HUES64 (cell line): ENCODE measurements around the gene EHMT2. TPM values are rescaled to one million over a fixed set of nuclear protein-coding genes. Genes with fewer than 3 reads are reported as not detected.

ENCODE experiments used
- H3K27ac ChIP-seq: 2 replicates; pipeline ENCODE4 v1.7.0; 2013; ENCODE audit warnings: low read depth, low read length, inconsistent platforms
- H3K27me3 ChIP-seq: 2 replicates; pipeline ENCODE4 v1.6.1; 2013; ENCODE audit warnings: mild to moderate bottlenecking, low read length; ENCODE audit not compliant: insufficient read depth
- H3K36me3 ChIP-seq: 2 replicates; pipeline ENCODE4 v1.6.1; 2013; ENCODE audit warnings: mild to moderate bottlenecking, low read length; ENCODE audit not compliant: insufficient read depth
- H3K4me1 ChIP-seq: 2 replicates; pipeline ENCODE4 v1.6.1; 2013; ENCODE audit warnings: mild to moderate bottlenecking, low read length, moderate library complexity; ENCODE audit not compliant: insufficient read depth
- H3K4me3 ChIP-seq: 2 replicates; pipeline ENCODE4 v1.5.1; 2013; ENCODE audit warnings: mild to moderate bottlenecking, low read length, moderate library complexity
- H3K9ac ChIP-seq: 2 replicates; pipeline ENCODE4 v1.6.1; 2013; ENCODE audit warnings: mild to moderate bottlenecking, low read depth, low read length
- H3K9me3 ChIP-seq: 2 replicates; pipeline ENCODE4 v1.6.1; 2013; ENCODE audit warnings: low read depth, low read length; ENCODE audit not compliant: insufficient read depth
- WGBS: fragments of 150-250, 120-280 bp; methylation state at CpG from one replicate; pipeline ENCODE4 v1.1.7; 2013; ENCODE audit warnings: missing lambda C conversion rate; 5-methylcytosine and 5-hydroxymethylcytosine counted together
- polyA plus RNA-seq, 2 experiments: library from polyadenylated mRNA; stranded (reverse); fragments of 50-300 nt; gene quantifications; one replicate each; pipeline ENCODE4 v1.2.3, GENCODE V29; 2013

EHMT2 gene
- polyA plus RNA-seq (2013, experiment 1 of 2), result 112 TPM
- polyA plus RNA-seq (2013, experiment 2 of 2), result 109 TPM

DNA sequence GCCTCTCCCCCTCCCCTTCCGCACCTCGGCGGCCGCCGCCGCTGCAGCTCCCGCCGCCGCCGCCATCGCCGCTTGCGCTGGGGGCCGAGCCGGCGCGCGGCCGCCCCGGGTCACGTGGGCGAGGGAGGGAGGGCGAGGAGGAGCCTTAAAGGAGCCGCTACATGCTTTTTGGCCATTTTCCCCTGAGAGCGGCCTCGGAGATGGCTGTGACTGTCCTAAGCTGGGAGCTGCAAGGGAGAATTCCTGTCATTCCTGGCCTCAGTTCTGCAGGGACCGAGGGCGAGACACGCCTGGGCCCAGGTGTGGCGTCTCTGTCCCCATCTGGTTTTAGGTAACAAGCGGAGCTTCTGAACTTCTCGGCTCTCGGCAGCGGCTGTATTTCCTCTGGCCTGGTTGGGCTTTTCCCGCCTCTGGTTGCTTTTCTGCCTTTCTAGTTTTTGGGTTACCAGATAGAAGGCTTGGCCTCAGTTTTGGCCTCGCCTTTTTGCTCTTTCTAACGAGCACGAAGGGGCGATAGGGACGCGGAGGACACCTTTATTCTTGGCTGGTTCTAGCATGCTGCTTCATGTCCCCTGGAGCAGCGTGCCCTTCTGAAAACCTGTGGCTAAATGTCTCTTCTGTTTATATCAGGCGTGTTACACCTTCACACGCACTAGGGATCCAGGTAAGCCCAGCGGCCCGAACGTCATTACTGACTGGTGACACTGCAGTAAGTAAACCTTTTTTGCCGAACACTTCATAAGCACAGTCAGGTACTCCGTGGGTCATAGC is at the start of gene EHMT2:
Gene EHMT2, minus strand, starts transcription at position 87 of the 771 bp plus-strand sequence. Its CDS starts 21 bp downstream, at position 66.
- under 1% methylated on average over 49 of the region's 49 CpGs for WGBS
- H3K4me3 ChIP-seq, result peak within 1 kb of the TSS; percentile 90
- peak within 1 kb of the TSS; percentile 70; the same call in 1 of the 2 replicates for H3K27ac ChIP-seq
- H3K4me1 ChIP-seq, result peaks cover 9% of the 10 kb centered on the region
- H3K27me3 ChIP-seq, result no peaks in the 10 kb centered on the region
- no peaks in the 10 kb centered on the region for H3K9me3 ChIP-seq
- peak within 1 kb of the TSS; percentile 87 for H3K9ac ChIP-seq
- H3K36me3 ChIP-seq, result peaks cover 48% of the 10 kb centered on the region

DNA sequence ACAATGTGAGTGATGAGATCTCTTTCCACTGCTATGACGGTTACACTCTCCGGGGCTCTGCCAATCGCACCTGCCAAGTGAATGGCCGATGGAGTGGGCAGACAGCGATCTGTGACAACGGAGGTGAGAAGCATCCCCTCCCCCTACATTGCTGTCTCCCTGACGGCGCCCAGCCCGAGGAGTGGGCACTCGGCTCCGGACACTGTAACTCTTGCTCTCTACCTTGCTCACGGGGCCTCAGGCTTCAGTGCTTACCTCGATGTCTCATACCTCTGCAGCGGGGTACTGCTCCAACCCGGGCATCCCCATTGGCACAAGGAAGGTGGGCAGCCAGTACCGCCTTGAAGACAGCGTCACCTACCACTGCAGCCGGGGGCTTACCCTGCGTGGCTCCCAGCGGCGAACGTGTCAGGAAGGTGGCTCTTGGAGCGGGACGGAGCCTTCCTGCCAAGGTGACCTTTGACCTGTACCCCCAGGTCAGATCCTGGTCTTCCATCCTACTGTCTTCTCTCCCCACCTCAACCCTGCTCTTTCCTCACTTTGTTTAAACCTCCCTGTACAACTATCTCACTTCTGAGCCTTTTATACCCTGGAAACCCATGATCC is 49.7 kb upstream of the EHMT2 start:
- Histone ChIP-seq H3K9me3 (no peaks in the 10 kb centered on the region), H3K9ac (no peak overlapping the region), H3K27ac (no peak overlapping the region), H3K27me3 (no peaks in the 10 kb centered on the region), H3K4me3 (no peak overlapping the region), H3K36me3 (peaks cover 14% of the 10 kb centered on the region), H3K4me1 (peaks cover 8% of the 10 kb centered on the region; the same call in 1 of the 2 replicates)
- 88% methylated on average over 24 of the region's 24 CpGs for WGBS

DNA sequence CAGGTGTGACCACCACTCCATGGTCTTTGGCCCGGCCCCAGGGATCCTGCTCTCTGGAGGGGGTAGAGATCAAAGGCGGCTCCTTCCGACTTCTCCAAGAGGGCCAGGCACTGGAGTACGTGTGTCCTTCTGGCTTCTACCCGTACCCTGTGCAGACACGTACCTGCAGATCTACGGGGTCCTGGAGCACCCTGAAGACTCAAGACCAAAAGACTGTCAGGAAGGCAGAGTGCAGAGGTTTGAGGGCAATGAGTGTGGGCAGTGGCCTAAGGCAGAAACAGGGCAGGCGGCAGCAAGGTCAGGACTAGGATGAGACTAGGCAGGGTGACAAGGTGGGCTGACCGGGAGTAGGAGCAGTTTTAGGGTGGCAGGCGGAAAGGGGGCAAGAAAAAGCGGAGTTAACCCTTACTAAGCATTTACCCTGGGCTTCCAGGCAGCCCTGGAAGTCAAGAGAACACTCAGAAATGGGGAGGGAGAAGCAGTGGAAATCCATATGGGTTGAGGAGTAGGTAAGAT is 48.9 kb upstream of the EHMT2 start:
- H3K9ac ChIP-seq, result no peak overlapping the region
- H3K36me3 ChIP-seq, result peaks cover 7% of the 10 kb centered on the region
- no peaks in the 10 kb centered on the region for H3K9me3 ChIP-seq
- no peaks in the 10 kb centered on the region for H3K27me3 ChIP-seq
- peaks cover 8% of the 10 kb centered on the region; the same call in 1 of the 2 replicates for H3K4me1 ChIP-seq
- H3K4me3 ChIP-seq, result no peak overlapping the region
- WGBS, result 86% methylated on average over 11 of the region's 11 CpGs
- no peak overlapping the region for H3K27ac ChIP-seq

DNA sequence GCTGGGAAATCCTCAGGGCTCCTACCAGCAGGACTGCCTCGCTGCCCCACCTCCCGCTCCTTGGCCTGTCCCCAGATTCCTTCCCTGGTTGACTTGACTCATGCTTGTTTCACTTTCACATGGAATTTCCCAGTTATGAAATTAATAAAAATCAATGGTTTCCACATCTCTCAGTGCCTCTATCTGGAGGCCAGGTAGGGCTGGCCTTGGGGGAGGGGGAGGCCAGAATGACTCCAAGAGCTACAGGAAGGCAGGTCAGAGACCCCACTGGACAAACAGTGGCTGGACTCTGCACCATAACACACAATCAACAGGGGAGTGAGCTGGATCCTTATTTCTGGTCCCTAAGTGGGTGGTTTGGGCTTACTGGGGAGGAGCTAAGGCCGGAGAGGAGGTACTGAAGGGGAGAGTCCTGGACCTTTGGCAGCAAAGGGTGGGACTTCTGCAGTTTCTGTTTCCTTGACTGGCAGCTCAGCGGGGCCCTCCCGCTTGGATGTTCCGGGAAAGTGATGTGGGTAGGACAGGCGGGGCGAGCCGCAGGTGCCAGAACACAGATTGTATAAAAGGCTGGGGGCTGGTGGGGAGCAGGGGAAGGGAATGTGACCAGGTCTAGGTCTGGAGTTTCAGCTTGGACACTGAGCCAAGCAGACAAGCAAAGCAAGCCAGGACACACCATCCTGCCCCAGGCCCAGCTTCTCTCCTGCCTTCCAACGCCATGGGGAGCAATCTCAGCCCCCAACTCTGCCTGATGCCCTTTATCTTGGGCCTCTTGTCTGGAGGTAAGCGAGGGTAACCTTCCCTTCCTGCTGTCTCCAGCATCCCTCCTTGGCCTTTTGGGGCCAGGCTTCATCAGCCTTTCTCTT is 48.2 kb upstream of the EHMT2 start, which contains the start of gene CFB:
Gene CFB, plus strand, starts transcription at position 589 of the 863 bp plus-strand sequence. Its CDS starts 127 bp downstream, at position 716.
- Histone ChIP-seq H3K4me1 (peaks cover 9% of the 10 kb centered on the region; the same call in 1 of the 2 replicates), H3K27ac (no peak within 1 kb of the TSS), H3K9me3 (no peaks in the 10 kb centered on the region), H3K27me3 (no peaks in the 10 kb centered on the region), H3K36me3 (no peaks in the 10 kb centered on the region; the same call in 1 of the 2 replicates), H3K4me3 (no peak within 1 kb of the TSS), H3K9ac (no peak within 1 kb of the TSS)
- WGBS, result 71% methylated on average over 11 of the region's 11 CpGs

DNA sequence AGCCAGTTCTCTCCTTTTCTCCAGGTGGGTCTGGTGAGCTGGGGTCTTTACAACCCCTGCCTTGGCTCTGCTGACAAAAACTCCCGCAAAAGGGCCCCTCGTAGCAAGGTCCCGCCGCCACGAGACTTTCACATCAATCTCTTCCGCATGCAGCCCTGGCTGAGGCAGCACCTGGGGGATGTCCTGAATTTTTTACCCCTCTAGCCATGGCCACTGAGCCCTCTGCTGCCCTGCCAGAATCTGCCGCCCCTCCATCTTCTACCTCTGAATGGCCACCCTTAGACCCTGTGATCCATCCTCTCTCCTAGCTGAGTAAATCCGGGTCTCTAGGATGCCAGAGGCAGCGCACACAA is 47.6 kb upstream of the EHMT2 start:
- Histone ChIP-seq H3K27ac (no peak overlapping the region), H3K36me3 (no peaks in the 10 kb centered on the region), H3K4me3 (no peak overlapping the region), H3K4me1 (peaks cover 15% of the 10 kb centered on the region; the same call in 1 of the 2 replicates), H3K9ac (no peak overlapping the region), H3K9me3 (no peaks in the 10 kb centered on the region), H3K27me3 (no peaks in the 10 kb centered on the region)
- WGBS, result 90% methylated on average over 9 of the region's 9 CpGs

DNA sequence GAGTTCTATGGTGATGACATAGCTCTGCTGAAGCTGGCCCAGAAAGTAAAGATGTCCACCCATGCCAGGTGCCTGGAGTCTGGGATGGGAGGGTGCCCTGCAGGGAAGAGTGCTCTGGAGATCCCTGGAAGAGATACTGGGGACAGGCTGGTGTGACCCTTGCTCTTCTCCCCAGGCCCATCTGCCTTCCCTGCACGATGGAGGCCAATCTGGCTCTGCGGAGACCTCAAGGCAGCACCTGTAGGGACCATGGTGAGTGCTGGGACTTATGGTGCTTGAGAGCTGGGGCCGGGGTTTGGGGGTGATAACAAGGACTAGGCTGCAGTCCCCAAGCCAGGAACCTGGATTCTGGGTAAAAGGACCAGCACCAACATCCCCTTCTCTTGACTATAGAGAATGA is 46.2 kb upstream of the EHMT2 start:
- Histone ChIP-seq H3K36me3 (no peaks in the 10 kb centered on the region), H3K4me1 (peaks cover 16% of the 10 kb centered on the region; the same call in 1 of the 2 replicates), H3K27me3 (no peaks in the 10 kb centered on the region), H3K4me3 (no peak overlapping the region), H3K9ac (no peak overlapping the region), H3K27ac (no peak overlapping the region), H3K9me3 (no peaks in the 10 kb centered on the region)
- 84% methylated on average over 3 of the region's 3 CpGs for WGBS

DNA sequence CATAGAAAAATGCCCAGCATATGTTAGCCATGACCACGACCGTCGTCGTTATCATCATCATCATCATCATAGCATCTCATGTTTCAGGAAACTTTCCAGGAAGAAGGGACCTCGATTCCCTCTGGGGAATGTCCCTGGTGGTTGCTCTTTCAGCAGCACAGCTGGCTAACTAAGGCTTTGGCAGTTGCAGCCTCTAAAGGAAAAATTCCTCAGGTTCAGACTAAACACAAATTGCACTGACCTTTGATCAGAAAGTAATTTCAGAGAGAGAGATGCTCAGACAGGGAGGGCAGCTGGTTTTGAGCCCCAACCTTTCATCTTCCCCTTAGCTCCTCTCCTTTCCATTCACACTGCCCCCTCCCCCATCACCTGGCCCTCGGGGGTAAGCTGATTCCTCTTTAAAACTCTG is 42.8 kb upstream of the EHMT2 start:
- Histone ChIP-seq H3K27ac (no peak overlapping the region), H3K27me3 (no peaks in the 10 kb centered on the region), H3K9ac (no peak overlapping the region), H3K4me3 (no peak overlapping the region), H3K4me1 (peaks cover 8% of the 10 kb centered on the region; the same call in 1 of the 2 replicates), H3K36me3 (no peaks in the 10 kb centered on the region), H3K9me3 (no peaks in the 10 kb centered on the region)
- WGBS, result 59% methylated on average over 6 of the region's 6 CpGs

DNA sequence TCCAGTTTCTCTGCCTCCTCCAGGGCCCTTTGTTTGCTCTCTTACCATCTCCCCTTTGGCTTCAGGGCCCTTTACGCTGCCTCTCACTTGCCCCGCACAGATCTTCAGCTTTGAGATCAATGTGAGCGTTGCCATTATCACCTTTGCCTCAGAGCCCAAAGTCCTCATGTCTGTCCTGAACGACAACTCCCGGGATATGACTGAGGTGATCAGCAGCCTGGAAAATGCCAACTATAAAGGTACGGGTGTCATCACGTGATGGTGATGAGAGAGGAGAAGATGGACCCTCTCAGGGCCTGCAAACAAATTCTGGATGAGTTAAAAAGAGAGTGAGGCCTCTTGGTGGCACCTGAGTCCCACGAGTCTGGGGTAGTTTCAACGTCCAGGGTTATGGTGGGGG is 38.3 kb upstream of the EHMT2 start:
- H3K4me1 ChIP-seq, result 0 out of 2 replicates have a peak, but pooled peaks cover 8% of the 10 kb centered on the region
- no peaks in the 10 kb centered on the region for H3K27me3 ChIP-seq
- H3K9ac ChIP-seq, result no peak overlapping the region
- no peak overlapping the region for H3K27ac ChIP-seq
- 86% methylated on average over 9 of the region's 9 CpGs for WGBS
- no peak overlapping the region for H3K4me3 ChIP-seq
- H3K36me3 ChIP-seq, result no peaks in the 10 kb centered on the region
- 0 out of 2 replicates have a peak, but pooled peaks cover 3% of the 10 kb centered on the region for H3K9me3 ChIP-seq

DNA sequence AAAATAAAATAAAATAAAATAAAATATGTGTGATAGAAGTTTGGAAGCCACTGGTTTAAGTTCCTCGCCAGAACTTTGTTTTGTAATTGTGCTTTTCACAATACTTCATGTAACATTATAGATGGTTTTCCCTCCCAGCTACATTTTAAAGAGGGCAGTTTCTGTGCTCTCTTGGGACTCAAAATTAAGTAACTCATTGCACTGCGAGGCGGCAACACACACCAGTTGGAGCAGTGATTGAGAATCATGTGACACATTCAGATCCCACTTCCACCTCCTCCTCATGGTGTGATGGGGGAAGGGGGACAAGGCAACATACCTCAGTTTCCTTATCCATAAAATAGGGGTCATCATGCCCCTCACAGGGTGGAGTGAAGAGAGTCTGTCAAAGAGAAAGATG is 37.5 kb upstream of the EHMT2 start:
- no peaks in the 10 kb centered on the region for H3K27me3 ChIP-seq
- H3K9ac ChIP-seq, result no peak overlapping the region
- WGBS, result no CpG with 5 or more reads among the region's 3 CpGs
- 0 out of 2 replicates have a peak, but pooled peaks cover 3% of the 10 kb centered on the region for H3K9me3 ChIP-seq
- no peak overlapping the region for H3K4me3 ChIP-seq
- H3K4me1 ChIP-seq, result 0 out of 2 replicates have a peak, but pooled peaks cover under 1% of the 10 kb centered on the region
- no peaks in the 10 kb centered on the region for H3K36me3 ChIP-seq
- H3K27ac ChIP-seq, result no peak overlapping the region

DNA sequence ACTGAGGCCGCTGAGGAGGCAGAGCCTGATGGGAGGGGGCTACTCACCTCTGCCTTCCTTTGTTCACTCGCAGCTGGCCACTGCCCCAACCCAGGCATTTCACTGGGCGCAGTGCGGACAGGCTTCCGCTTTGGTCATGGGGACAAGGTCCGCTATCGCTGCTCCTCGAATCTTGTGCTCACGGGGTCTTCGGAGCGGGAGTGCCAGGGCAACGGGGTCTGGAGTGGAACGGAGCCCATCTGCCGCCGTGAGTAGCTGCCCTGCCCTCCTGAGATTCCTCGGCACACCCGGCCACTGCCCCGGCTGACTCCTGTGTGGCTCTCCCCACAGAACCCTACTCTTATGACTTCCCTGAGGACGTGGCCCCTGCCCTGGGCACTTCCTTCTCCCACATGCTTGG is 36.0 kb upstream of the EHMT2 start:
- H3K4me1 ChIP-seq, result no peaks in the 10 kb centered on the region

More for the DNA sequence above, 36.0 kb upstream of the EHMT2 start:
- 93% methylated on average over 19 of the region's 19 CpGs for WGBS
- no peak overlapping the region for H3K9ac ChIP-seq
- H3K27me3 ChIP-seq, result no peaks in the 10 kb centered on the region
- no peaks in the 10 kb centered on the region for H3K36me3 ChIP-seq
- H3K27ac ChIP-seq, result no peak overlapping the region
- 0 out of 2 replicates have a peak, but pooled peaks cover 3% of the 10 kb centered on the region for H3K9me3 ChIP-seq
- no peak overlapping the region for H3K4me3 ChIP-seq
